Activated CD8-positive, alpha-beta memory T cell treated with anti-CD3 and anti-CD28 coated beads for 1 hour (primary cell): ENCODE measurements around the gene DAP.

ENCODE experiments used
- DNase-seq, 2 donors: peaks; one replicate each; pipeline ENCODE4 v3.0.0-alpha.2; 2020; ENCODE audit warnings: low read depth in 1 of 2; ENCODE audit errors: extremely low read depth in 1 of 2

The DAP gene

GRCh38 chr5:10712574-10713366 lies 48.3 kb downstream of the DAP start:
- DNase-seq, result no peak

GRCh38 chr5:10711562-10711961 lies 49.5 kb downstream of the DAP start:
- DNase-seq, result no peak

- DNase-seq, result no peak
These were observed 50.4 kb downstream of the DAP start for GRCh38 chr5:10710513-10711128.

DNA sequence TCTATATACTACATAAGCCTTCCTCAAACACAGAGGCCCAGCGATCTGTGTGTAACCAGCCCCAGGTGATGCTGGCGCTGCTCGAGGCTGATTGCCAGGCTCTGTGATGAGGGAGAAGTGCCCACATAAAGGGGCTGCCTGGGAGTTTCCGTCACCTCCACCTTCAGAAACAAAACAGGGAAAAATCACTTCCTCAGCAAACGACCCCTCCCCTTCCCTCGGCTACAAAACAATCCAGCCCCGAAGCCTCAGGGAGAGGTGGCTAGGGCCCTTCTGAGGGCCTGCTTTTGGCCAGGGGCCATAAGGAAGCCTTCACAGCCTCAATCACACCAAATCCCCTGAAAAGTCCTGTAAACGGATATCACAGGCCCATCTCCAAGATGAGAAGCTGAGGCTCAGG lies 51.1 kb downstream of the DAP start:
- DNase-seq, result no peak

GRCh38 chr5:10709409-10709808 lies 51.6 kb downstream of the DAP start:
- DNase-seq, result no peak

GRCh38 chr5:10708189-10708944 lies 52.7 kb downstream of the DAP start:
- no peak for DNase-seq

DNA sequence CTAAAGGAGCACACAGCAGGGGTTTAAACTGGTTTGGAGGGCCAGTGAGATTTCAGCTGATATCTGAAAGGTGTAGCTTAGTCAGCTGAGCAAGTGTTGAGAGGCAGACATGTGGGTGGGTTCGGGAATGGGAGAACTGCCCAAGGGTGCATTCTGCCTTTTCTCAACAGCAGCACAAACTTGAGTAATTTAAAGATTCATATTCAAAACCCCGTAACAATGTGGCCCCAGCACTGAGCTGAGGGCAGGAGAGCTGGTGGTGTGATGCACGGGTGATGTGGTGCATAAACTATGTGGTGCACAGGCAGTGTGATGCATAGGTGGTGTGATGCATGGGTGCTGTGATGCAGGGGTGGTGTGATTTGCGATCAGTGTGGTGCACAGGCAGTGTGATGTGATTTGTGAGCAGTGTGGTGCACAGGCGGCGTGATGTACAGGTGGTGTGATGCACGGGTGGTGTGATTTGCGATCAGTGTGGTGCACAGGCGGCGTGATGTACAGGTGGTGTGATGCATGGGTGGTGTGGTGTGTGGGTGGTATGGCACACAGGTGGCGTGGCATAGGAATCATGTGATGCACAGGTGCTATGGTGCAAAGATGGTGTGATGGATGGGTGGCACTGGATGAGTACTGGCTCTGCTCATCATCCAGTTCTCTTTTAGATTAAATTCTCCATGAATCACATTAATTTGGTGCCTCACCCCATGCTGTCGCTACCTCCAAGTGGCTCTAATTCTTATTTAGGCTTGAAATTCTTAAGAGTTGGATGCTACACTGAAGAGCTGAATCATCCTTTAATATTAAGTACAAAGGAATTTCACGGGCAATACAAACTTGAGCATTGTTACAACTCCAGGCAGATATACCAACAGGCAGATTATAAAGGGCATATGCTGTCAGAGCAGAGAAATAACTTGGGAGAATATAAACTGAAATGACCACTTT lies 53.6 kb downstream of the DAP start:
- no peak for DNase-seq

DNA sequence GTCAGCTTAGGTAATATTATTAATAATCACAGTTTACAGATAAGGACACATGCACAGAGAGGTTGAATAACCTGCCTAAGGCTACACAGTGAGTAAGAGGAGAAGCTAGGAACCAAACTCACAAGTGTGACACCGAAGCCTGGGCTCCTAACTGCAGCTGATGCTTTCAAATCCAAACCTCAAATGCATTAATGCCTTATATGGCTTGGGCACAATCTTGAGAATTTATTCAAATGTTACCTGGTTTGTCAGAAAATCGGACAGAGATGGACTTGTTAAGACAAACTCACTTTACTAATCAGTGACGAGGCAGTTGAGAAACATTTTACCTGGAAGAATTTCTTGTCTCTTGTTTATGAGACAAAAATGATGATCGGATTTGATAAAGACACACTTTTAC lies 54.7 kb downstream of the DAP start:
- no peak for DNase-seq

DNA sequence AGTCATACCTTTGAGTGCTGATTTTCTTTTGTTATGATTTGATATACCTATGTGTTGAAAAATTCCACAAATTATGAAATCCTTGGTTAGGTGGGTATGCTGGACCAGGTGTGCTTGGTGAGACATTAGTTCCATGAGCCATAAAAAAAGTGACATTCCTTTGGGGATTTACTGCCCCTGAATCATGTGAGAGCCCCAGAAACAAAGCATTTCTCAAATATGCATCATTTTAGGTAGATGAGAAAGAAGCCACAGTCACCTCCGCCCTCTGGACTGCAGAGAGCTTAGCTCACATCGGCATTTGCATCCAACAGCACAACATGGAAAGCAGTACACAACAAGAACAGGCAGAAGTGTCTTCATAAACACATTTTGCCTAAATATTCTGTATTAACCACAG lies 55.3 kb downstream of the DAP start:
- no peak for DNase-seq

- no peak for DNase-seq
These were observed 55.9 kb downstream of the DAP start for GRCh38 chr5:10704949-10705621.

- no peak for DNase-seq
These were observed 57.4 kb downstream of the DAP start for GRCh38 chr5:10703676-10704075.

DNA sequence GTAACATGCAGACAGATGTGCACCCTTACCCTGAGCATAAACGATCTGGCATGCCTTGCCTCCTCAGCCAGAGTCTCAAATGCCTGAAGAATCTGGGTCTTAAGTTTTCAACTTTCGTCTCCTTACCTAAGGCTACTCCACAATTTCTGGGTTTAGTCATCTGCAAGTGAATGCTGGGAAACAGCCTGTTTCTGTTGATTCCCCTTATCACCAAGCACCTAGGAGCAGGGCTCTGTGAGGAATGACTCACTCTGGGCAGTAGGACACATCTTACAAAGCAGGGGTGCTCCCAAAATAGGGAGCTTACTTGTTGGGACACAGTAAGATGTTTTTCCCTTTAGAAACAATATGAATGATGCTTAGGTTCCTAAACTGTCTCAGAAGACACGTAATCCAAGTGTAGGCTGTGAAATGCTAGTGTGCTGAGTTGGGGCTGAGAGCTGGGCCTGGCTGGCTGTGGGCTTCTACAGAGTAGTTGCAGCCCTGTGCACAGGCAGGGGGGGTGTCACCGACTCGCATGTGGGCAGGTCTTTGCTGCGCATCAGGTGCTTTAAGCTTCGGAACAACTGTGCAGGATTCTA lies 58.0 kb downstream of the DAP start:
- no peak for DNase-seq

- no peak for DNase-seq
These were observed 58.9 kb downstream of the DAP start for GRCh38 chr5:10702040-10702629.

DNA sequence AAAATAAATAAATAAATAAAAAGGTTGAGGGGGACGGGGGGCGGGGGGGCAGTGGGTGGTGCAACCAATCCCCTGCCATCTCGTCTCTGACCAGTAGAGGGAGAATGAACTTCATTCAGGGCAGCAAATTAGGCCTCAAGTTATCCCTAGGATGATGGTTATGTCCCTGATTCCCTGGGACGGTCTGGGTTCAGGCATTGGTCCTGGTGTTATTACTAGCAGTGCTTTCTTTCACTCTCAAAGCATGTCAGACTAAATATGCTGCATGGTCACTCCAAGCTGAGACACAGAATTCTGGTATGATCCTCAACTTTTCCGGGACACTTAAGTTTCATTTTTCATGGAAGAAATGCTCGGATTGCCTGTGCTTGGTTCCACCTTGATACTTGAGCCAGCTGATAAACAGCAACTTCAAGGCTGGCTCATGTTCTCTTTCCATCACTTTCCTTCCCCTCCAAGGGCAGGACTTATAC lies 59.4 kb downstream of the DAP start:
- no peak for DNase-seq

DNA sequence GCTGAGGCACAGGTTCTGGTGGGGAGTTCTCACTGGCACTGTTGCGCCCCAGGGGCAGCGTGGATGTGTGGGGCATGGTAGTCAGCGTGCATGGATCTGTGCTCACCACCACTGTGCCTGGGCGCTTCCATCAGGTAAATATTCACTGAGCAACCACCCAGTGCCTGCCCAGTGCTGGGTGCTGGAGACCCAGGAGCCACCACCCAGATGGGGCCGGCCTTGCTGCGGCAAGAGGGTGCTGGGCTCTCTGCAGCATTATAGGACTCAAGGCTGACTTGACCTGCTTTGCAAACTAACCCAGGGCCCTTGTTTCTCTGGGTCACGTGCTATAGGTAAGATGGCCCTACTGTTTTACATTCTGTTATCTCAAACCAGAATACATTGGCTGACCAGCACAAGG lies 60.5 kb downstream of the DAP start:
- no peak for DNase-seq

DNA sequence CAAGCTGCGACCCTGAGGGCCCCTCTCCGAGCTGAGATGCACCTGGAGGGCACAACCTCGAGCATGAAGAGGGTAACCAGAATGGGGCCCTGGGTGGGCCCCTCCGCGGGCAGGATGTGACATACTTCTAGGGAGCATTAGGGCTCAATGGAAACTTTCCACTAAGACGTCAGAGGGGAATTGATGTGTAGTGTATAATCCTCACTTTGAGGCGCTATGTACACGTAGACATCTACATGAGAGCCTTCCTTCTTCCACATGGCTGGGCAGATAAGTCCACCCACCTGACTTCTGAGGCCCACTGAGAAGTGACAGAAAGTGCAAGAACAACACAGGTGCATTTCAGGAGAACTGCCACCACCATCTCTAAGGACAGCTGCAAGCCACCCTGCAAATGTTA lies 61.0 kb downstream of the DAP start:
- DNase-seq, result no peak

- no peak for DNase-seq
These were observed 61.7 kb downstream of the DAP start for GRCh38 chr5:10699281-10699874.

- no peak for DNase-seq
These were observed 65.1 kb downstream of the DAP start for GRCh38 chr5:10695759-10696543.
